ENCODE measurements around the gene C12orf42.

DNA sequence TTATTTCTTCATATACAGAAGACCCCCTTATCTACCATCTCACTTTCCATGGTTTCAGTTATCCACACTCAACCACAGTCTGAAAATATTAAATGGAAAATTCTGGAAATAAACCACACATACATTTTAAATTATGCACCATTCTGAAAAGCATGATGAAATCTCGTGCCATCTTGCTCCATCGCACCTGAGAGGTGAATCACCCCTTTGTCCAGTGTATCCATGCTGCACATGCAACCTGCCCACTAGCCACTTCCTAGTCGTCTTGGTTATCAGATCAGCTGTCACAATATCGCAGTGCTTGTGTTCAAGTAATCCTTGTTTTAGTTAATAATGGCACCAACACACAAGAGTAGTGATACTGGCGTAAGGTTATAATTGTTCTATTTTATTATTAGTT is 145.7 kb downstream of the C12orf42 start:
- no peak for TF ChIP-seq POLR2A (IDR thresholded peaks at IDR 0.05)
- TF ChIP-seq, protein P1, sequence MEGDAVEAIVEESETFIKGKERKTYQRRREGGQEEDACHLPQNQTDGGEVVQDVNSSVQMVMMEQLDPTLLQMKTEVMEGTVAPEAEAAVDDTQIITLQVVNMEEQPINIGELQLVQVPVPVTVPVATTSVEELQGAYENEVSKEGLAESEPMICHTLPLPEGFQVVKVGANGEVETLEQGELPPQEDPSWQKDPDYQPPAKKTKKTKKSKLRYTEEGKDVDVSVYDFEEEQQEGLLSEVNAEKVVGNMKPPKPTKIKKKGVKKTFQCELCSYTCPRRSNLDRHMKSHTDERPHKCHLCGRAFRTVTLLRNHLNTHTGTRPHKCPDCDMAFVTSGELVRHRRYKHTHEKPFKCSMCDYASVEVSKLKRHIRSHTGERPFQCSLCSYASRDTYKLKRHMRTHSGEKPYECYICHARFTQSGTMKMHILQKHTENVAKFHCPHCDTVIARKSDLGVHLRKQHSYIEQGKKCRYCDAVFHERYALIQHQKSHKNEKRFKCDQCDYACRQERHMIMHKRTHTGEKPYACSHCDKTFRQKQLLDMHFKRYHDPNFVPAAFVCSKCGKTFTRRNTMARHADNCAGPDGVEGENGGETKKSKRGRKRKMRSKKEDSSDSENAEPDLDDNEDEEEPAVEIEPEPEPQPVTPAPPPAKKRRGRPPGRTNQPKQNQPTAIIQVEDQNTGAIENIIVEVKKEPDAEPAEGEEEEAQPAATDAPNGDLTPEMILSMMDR (IDR thresholded peaks at IDR 0.05): no peak
- TF ChIP-seq EP300 (IDR thresholded peaks at IDR 0.05): no peak
